SK-N-MC (cell line): ENCODE measurements around the gene RHOH.
"Not testable (repeated sequence)": the region's sequence is repeated elsewhere in the genome, so short reads cannot be mapped to it uniquely, and the experiment has no call there.

Experiments
- DNase-seq: peaks from one replicate; pipeline ENCODE4 v3.0.0-alpha.2; 2011; ENCODE audit warnings: low read depth, low spot score
- H3K27ac ChIP-seq: fragments of 200-600 bp; sonication (generic); 2 replicates; pipeline ENCODE4 v1.5.1; 2016; ENCODE audit warnings: mixed run types
- H3K36me3 ChIP-seq: fragments of 200-600 bp; sonication (generic); 2 replicates; pipeline ENCODE4 v1.6.1; 2017; ENCODE audit warnings: antibody characterized with exemption, low read length, mixed read lengths; ENCODE audit not compliant: insufficient read depth
- H3K4me3 ChIP-seq: fragments of 200-600 bp; sonication (generic); 2 replicates; pipeline ENCODE4 v1.5.1; 2016
- H3K9ac ChIP-seq: fragments of 200-600 bp; sonication (generic); 2 replicates; pipeline ENCODE4 v1.8.0; 2017; ENCODE audit warnings: mixed run types, mixed read lengths; ENCODE audit not compliant: insufficient read length
- H3K9me3 ChIP-seq: fragments of 200-600 bp; sonication (generic); 2 replicates; pipeline ENCODE4 v1.6.1; 2017; ENCODE audit warnings: low read depth, mild to moderate bottlenecking, antibody characterized with exemption, low read length, moderate library complexity, mixed read lengths
- EZH2 ChIP-seq: fragments of 200-600 bp; sonication (generic); IDR thresholded peaks from one replicate; pipeline ENCODE4 v1.6.1; 2017; ENCODE audit warnings: antibody characterized with exemption
- FOXP2 ChIP-seq: optimal IDR thresholded peaks from 2 replicates; pipeline ENCODE3; 2011; ENCODE audit warnings: mild to moderate bottlenecking, moderate library complexity; ENCODE audit not compliant: insufficient read depth; ENCODE audit errors: extremely low read length, control extremely low read depth
- POLR2AphosphoS5 ChIP-seq: IDR thresholded peaks from 2 replicates; pipeline ENCODE4 v1.6.1; 2012; ENCODE audit warnings: mild to moderate bottlenecking, low read depth, low read length, borderline replicate concordance

The RHOH gene

DNA sequence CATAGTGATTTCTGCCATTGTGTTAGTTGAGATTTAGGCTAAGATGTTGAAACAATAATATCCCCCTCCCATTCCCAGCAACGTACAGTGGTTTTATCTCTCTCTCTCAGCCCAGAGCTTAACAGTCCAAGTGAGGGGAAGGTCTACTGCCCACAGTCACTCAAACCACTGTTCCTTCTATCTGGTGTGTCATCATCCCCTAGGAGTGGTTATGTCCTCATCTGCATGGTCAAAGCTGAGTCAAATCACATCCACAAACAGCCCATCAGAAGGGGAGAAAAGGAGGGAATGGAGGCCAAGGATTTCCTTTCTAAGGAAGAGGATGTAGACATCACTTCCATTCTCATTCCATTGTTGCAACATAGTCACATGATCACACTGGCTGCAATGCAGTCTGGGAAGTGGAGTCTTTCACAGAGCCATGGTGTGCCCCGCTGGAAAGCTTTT lies 95.5 kb downstream of the RHOH start:
- no peak for TF ChIP-seq POLR2AphosphoS5
- no peak for TF ChIP-seq FOXP2
- no peak for TF ChIP-seq EZH2
- Histone ChIP-seq H3K9me3 (no peaks in the 10 kb centered on the region; the same call in 1 of the 2 replicates), H3K4me3 (no peak overlapping the region), H3K36me3 (no peaks in the 10 kb centered on the region), H3K9ac (no peak overlapping the region), H3K27ac (no peak overlapping the region)
- DNase-seq: no peak

DNA sequence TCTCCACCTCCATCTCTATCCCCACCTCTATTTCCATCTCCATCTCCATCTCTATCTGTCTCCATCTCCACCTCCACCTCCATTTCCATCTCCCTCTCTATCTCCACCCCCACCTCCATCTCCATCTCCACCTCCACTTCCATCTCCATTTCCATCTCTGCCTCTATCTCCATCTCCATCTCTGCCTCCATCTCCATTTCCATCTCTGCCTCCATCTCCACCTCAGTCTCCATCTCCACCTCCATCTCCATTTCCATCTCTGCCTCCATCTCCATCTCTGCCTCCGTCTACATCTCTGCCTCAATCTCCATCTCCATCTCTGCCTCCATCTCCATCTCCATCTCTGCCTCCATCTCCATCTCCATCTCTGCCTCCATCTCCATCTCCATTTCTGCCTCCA lies 97.5 kb downstream of the RHOH start:
- TF ChIP-seq FOXP2 (no peak), POLR2AphosphoS5 (no peak), EZH2 (no peak)
- no peak for DNase-seq

GRCh38 chr4:40295030-40295429 lies 98.2 kb downstream of the RHOH start:
- not testable (repeated sequence) for H3K27ac ChIP-seq, H3K4me3 ChIP-seq, DNase-seq, H3K9ac ChIP-seq, H3K9me3 ChIP-seq, H3K36me3 ChIP-seq

More for the DNA sequence above, 97.5 kb downstream of the RHOH start:
- Histone ChIP-seq H3K4me3 (no peak overlapping the region), H3K36me3 (no peaks in the 10 kb centered on the region), H3K9ac (no peak overlapping the region), H3K9me3 (no peaks in the 10 kb centered on the region; the same call in 1 of the 2 replicates), H3K27ac (no peak overlapping the region)

GRCh38 chr4:40295572-40295971 lies 98.7 kb downstream of the RHOH start:
- no peak for DNase-seq
- no peak overlapping the region for H3K9ac ChIP-seq
- no peak for TF ChIP-seq POLR2AphosphoS5
- H3K4me3 ChIP-seq: no peak overlapping the region
- no peaks in the 10 kb centered on the region for H3K36me3 ChIP-seq
- no peaks in the 10 kb centered on the region; the same call in 1 of the 2 replicates for H3K9me3 ChIP-seq
- H3K27ac ChIP-seq: no peak overlapping the region
